Measurements from ENCODE around the gene ZDHHC14.

GRCh38 chr6:157529654-157530039 is 148.7 kb downstream of the ZDHHC14 start:
- TF ChIP-seq, protein P1, sequence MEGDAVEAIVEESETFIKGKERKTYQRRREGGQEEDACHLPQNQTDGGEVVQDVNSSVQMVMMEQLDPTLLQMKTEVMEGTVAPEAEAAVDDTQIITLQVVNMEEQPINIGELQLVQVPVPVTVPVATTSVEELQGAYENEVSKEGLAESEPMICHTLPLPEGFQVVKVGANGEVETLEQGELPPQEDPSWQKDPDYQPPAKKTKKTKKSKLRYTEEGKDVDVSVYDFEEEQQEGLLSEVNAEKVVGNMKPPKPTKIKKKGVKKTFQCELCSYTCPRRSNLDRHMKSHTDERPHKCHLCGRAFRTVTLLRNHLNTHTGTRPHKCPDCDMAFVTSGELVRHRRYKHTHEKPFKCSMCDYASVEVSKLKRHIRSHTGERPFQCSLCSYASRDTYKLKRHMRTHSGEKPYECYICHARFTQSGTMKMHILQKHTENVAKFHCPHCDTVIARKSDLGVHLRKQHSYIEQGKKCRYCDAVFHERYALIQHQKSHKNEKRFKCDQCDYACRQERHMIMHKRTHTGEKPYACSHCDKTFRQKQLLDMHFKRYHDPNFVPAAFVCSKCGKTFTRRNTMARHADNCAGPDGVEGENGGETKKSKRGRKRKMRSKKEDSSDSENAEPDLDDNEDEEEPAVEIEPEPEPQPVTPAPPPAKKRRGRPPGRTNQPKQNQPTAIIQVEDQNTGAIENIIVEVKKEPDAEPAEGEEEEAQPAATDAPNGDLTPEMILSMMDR (IDR thresholded peaks at IDR 0.05; ENCODE audit: low read depth, low read length, poor library complexity, severe bottlenecking), result no peak
- no peak for TF ChIP-seq EZH2phosphoT487 (IDR thresholded peaks at IDR 0.05; ENCODE audit: borderline replicate concordance, low read length)
